ENCODE measurements around the gene NEK10.
"Not testable (repeated sequence)": the region's sequence is repeated elsewhere in the genome, so short reads cannot be mapped to it uniquely, and the experiment has no call there.

The NEK10 gene

GRCh38 chr3:27310688-27311087 is 58.5 kb downstream of the NEK10 start:
- DNase-seq = no peak

- DNase-seq = no peak
Measured at GRCh38 chr3:27307566-27307965, 61.6 kb downstream of the NEK10 start.

DNA sequence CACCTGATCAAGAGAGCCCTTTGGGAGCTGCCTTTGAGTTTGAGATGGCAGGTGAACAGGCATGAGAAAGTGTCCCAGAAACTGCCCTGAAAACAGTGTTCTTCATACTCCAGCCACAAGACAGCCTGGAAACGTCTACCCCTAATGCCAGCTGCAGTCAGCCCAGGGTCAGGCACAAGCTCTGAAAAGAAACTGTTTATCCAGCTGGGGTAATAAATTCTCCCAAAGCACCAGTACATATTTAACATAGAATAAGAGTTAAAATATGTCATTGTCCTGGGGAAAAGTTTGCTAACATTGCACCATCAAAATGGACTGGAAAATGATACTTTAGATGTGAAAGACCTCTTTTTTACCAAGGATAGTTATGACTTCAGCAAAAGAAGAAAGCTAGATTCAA is 66.3 kb downstream of the NEK10 start:
- DNase-seq = no peak

GRCh38 chr3:27298981-27299380 is 70.2 kb downstream of the NEK10 start:
- not testable (repeated sequence) for DNase-seq

GRCh38 chr3:27293939-27294338 is 75.2 kb downstream of the NEK10 start:
- no peak for DNase-seq

- no peak for DNase-seq
Measured at GRCh38 chr3:27290760-27291159, 78.4 kb downstream of the NEK10 start.

DNA sequence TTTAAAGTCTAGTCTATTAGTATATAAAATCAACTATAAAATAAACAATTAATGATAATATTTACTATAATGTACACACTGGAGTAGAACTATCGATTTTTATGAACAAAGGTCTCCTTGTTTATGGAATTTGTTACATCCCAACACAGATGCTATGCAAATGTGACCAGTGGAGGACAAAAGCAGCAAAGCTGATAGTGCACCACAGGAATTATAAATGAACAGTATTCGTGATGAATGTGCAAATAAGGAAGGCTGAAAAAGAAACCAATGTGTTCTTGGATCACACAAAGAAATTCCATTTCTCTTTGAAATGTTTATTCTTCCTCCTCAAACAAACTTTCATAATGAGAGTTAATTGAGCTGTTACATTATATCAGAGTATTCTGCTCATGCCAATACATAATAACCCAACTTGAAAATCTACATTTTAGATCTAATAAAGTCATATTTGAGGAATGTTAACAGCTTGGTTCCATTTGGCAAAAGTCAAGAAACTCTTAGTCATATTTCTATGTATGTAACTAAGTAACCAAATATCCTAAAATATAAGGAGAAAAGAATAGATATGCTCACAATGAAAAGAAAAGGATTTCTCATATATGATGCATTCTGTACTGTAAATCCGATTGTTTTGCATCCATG is 79.3 kb downstream of the NEK10 start:
- no peak for DNase-seq

- DNase-seq = no peak
Measured at GRCh38 chr3:27287052-27287451, 82.1 kb downstream of the NEK10 start.

DNA sequence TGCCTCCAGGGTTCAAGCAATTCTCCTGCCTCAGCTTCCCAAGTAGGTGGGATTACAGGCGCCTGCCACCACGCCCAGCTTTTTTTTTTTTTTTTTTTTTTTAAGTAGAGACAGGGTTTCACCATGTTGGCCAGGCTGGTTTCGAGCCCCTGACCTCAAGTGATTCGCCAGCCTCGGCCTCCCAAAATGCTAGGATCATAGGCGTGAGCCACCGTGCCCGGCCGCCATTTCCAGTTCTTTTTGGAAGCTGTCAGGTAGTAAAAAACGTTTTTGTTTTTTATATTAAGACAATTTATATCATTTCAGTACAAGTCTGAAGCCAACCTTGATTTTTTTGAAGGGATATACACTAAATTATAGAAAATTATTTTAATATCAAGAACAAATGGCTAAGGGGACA is 82.7 kb downstream of the NEK10 start:
- not testable (repeated sequence) for DNase-seq

GRCh38 chr3:27285668-27286067 is 83.5 kb downstream of the NEK10 start:
- no peak for DNase-seq

DNA sequence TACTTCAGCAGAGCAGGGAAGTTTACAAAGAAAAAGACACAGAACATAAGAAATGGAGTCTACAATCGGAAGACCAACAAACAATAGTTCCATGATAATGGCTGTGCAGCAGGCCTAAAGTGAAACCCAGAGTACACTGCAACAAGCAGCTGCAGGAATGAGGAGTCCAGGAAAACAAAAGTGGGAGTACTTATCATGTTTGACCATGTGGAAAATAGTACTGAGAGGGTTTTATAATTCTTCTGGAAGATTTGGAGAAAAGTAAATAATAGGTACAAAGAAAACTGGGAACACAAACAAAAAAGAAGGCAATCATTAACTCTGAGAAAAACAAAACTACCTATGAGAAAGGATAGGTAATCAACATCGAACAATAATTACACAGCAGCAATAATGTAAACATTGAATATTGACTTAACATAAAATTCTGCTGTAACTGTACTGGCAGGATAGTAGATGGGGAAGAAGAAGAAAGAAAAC is 87.5 kb downstream of the NEK10 start:
- DNase-seq = no peak

DNA sequence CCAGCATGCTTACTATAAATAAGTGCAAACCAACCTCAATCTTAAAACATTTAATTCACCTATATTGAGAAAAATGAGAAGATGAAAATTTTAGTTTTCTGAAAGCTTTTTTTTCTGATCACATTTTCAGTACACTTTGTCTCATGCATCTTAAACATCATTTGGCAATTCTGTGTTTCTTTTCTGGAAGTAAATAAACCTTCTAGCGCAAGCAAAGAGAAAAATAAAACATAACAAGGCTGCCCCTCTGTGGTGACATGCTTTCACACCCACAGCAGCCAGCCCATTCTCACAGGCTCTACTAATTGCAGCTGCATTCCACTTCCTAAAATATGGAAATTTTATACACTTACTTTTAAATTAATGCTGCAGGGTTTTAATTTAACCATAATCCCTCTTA is 90.1 kb downstream of the NEK10 start:
- no peak for DNase-seq

GRCh38 chr3:27278383-27279055 is 90.7 kb downstream of the NEK10 start:
- DNase-seq = no peak

DNA sequence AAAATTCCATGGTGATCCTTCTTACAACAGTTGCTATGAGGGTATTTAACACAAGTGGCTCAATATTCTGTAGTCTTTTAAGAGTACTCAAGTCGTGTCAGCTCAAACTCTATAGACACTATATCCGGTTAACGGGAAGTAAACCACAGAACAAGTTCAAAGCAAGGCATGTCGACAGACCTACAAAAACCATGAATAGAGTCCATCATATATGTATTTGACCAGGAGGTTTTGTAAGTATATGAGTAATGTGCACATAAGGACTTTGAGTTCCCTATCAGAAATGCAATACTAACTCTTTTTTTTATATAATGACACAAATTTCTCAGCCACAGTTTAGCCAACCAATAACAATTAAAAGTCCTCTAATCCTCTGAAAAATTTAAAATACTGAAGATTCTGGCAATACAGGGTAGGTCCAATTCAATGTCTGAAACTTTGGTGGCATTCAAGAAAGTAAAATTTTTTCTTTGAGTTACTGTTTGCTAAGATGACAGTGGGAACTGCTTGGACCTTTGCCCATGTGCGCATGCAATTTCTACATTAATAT is 93.7 kb downstream of the NEK10 start:
- no peak for DNase-seq

DNA sequence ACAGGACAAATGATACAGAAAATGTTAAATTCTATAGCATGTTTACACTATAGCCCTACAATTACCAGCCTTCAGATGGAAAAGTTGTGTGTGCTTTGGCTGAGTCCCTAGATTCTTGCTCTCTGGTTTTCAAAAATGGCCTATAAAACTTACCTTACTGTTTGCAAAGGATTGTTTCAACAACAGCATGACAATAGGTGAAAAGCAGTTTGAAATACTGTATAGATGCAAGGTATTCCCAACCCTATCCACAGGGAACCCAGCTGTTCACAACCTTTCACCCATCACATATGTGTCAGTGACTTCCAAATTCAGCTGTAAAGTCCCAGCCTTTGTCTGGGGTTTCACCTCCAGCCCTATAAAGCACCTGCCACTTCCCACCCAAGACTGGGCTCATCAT is 97.3 kb downstream of the NEK10 start:
- no peak for DNase-seq

DNA sequence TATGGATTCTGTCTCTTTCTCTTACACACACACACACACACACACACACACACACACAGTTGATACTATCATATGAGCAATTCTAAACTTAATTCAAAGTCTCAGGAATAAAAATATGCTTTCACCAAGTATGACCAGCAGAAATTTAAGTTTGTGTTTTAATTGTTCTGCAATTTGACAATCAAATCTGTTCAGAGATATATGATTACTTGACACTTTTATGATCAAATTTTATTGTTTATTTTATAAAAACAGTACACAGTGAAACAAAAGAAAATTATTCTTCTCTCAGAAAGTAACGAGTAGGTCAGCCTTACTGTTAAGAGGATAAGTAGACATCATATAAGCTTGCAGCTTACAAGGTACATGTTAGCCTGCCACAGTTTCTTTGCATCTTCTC is 114.3 kb downstream of the NEK10 start:
- no peak for DNase-seq

GRCh38 chr3:27253831-27254230 is 115.4 kb downstream of the NEK10 start:
- DNase-seq = no peak

GRCh38 chr3:27253391-27253790 is 115.8 kb downstream of the NEK10 start:
- DNase-seq = no peak

GRCh38 chr3:27252646-27253045 is 116.5 kb downstream of the NEK10 start:
- DNase-seq = no peak

DNA sequence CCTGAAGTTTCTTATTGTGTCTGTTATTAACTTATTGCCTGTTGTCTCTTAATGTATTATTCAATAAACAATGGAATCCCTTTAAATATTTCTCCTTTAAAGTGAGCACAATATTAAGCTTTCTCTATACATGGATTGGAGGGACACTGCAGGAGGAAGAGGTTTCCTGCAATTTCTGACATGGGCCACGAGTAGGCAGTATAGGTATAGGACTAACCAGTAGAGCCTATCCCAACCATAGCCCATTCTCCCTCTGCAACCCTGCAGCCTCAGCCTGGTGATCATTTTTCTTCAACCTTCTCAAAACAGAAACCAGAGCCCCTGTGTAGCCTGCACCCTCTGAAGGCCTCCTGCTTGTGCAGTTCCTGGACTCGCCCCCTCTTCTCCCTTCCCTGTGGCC is 124.8 kb downstream of the NEK10 start:
- no peak for DNase-seq

GRCh38 chr3:27239951-27240350 is 129.2 kb downstream of the NEK10 start:
- DNase-seq = no peak

GRCh38 chr3:27228805-27229204 is 140.4 kb downstream of the NEK10 start:
- DNase-seq = no peak

DNA sequence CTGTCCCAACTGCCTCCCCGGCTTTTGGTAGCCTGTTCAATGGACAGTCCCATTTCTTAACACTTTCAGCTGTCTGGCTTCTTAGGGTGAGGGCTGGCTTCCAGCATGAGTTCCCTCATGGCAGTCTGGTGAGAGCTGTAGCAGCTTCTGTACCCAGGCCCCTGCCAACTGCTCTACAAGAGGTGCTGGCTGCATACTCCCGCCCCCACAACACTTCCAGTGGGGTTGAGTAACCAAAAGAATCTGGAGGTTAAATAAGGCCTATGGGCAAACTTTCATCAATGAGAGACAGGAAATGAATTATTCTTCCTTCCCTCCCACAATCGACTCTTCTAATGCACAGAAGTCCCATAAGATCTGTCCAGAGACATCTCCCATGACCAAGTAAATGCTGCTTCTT is 145.0 kb downstream of the NEK10 start:
- DNase-seq = no peak

DNA sequence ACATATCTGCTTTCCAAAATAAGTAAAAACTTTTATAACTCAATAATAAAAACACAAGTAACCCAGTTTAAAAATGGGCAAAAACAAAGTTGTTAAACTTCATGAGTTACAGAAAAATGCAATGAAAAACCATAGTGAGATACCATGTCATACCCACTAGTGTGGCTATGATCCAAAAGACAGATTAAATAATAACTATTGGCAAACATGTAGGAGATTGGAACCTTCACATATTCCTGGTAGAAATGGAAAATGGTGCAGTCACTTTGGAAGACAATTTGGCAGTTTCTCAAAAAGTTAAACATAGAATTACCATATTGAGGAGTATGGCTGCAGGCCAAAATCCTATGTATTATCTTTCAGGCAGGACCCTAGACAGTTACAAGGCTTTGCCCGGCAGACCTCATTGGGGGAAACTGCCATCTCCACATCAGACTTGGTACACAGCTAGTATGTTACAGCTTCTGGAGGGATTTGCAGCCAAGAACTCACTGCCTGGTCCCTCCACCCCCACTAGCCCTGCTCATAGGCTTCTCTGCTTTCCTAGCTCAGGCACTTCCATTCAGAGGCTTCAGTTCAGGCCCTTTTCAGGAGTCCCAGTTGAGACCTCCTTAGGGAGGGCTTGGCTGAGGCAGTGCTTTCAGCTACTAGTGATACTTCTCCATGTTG is 147.8 kb downstream of the NEK10 start:
- no peak for DNase-seq

Data from NCI-H187 treated with DMSO at 0.1 percent for 48 hours (cell line).